Measurements from ENCODE around the gene SLC10A1.

The SLC10A1 gene

GRCh38 chr14:69766984-69767368 lies 30.1 kb downstream of the SLC10A1 start, which contains the start of gene SRSF5:
TSS of gene SRSF5 (plus strand) at chr14:69767142. CDS start at chr14:69768157, 1,015 bp downstream.
- peaks cover 32% of the 10 kb centered on the region for H3F3A ChIP-seq (ENCODE audit: control insufficient read depth, insufficient read depth)
- peak within 1 kb of the TSS; percentile 72 for H3K4me2 ChIP-seq (ENCODE audit: low read length)
- peaks cover 24% of the 10 kb centered on the region for H4K20me1 ChIP-seq (ENCODE audit: control insufficient read depth, insufficient read depth, low read depth, low read length)
- H3K36me3 ChIP-seq (ENCODE audit: control insufficient read depth, low read length): peaks cover 50% of the 10 kb centered on the region
- H3K4me3 ChIP-seq (ENCODE audit: low read length): peak within 1 kb of the TSS; percentile 99
- H3K9me2 ChIP-seq (replicated peaks; ENCODE audit: control insufficient read depth, low read length): no peaks in the 10 kb centered on the region
- peaks cover 44% of the 10 kb centered on the region for H3K4me1 ChIP-seq (ENCODE audit: control insufficient read depth, low read length)
- H3K9me3 ChIP-seq (ENCODE audit: control insufficient read depth, insufficient read depth, low read length): no peaks in the 10 kb centered on the region
- H3K79me2 ChIP-seq (ENCODE audit: control insufficient read depth, low read length): peaks cover 48% of the 10 kb centered on the region
- no peaks in the 10 kb centered on the region for H3K27me3 ChIP-seq (ENCODE audit: control insufficient read depth, low read length)
- peak within 1 kb of the TSS; percentile 90 for H3K27ac ChIP-seq (ENCODE audit: low read depth, low read length)
- no peak for TF ChIP-seq CTCF (IDR thresholded peaks at IDR 0.05; ENCODE audit: low read depth, low read length, poor library complexity, severe bottlenecking)
- no peak for TF ChIP-seq EZH2phosphoT487 (IDR thresholded peaks at IDR 0.05; ENCODE audit: borderline replicate concordance, low read length)

GRCh38 chr14:69763761-69764510 lies 33.1 kb downstream of the SLC10A1 start:
- no peak overlapping the region for H3K4me3 ChIP-seq (ENCODE audit: low read length)
- no peak for TF ChIP-seq EZH2phosphoT487 (IDR thresholded peaks at IDR 0.05; ENCODE audit: borderline replicate concordance, low read length)
- no peak for TF ChIP-seq CTCF (IDR thresholded peaks at IDR 0.05; ENCODE audit: low read depth, low read length, poor library complexity, severe bottlenecking)

GRCh38 chr14:69760810-69761209 lies 36.2 kb downstream of the SLC10A1 start:
- Histone ChIP-seq H3K4me1 (ENCODE audit: control insufficient read depth, low read length) (peaks cover 28% of the 10 kb centered on the region), H4K20me1 (ENCODE audit: control insufficient read depth, insufficient read depth, low read depth, low read length) (no peaks in the 10 kb centered on the region), H3K27me3 (ENCODE audit: control insufficient read depth, low read length) (no peaks in the 10 kb centered on the region), H3K4me3 (ENCODE audit: low read length) (no peak overlapping the region), H3K9me3 (ENCODE audit: control insufficient read depth, insufficient read depth, low read length) (no peaks in the 10 kb centered on the region), H3K36me3 (ENCODE audit: control insufficient read depth, low read length) (no peaks in the 10 kb centered on the region), H3K4me2 (ENCODE audit: low read length) (no peak overlapping the region), H3K27ac (ENCODE audit: low read depth, low read length) (no peak overlapping the region), H3F3A (ENCODE audit: control insufficient read depth, insufficient read depth) (peaks cover 10% of the 10 kb centered on the region; the same call in 1 of the 2 replicates), H3K79me2 (ENCODE audit: control insufficient read depth, low read length) (no peaks in the 10 kb centered on the region), H3K9me2 (replicated peaks; ENCODE audit: control insufficient read depth, low read length) (no peaks in the 10 kb centered on the region)
- TF ChIP-seq EZH2phosphoT487 (IDR thresholded peaks at IDR 0.05; ENCODE audit: borderline replicate concordance, low read length): no peak
- no peak for TF ChIP-seq CTCF (IDR thresholded peaks at IDR 0.05; ENCODE audit: low read depth, low read length, poor library complexity, severe bottlenecking)

More at GRCh38 chr14:69763761-69764510, 33.1 kb downstream of the SLC10A1 start:
- Histone ChIP-seq H3K36me3 (ENCODE audit: control insufficient read depth, low read length) (peaks cover 20% of the 10 kb centered on the region), H3K79me2 (ENCODE audit: control insufficient read depth, low read length) (peaks cover 27% of the 10 kb centered on the region), H3K27ac (ENCODE audit: low read depth, low read length) (no peak overlapping the region), H3F3A (ENCODE audit: control insufficient read depth, insufficient read depth) (peaks cover 20% of the 10 kb centered on the region), H3K4me1 (ENCODE audit: control insufficient read depth, low read length) (peaks cover 46% of the 10 kb centered on the region), H3K4me2 (ENCODE audit: low read length) (no peak overlapping the region), H4K20me1 (ENCODE audit: control insufficient read depth, insufficient read depth, low read depth, low read length) (peaks cover 12% of the 10 kb centered on the region), H3K9me2 (replicated peaks; ENCODE audit: control insufficient read depth, low read length) (no peaks in the 10 kb centered on the region), H3K9me3 (ENCODE audit: control insufficient read depth, insufficient read depth, low read length) (no peaks in the 10 kb centered on the region), H3K27me3 (ENCODE audit: control insufficient read depth, low read length) (no peaks in the 10 kb centered on the region)

Data from DOHH2 (cell line).